Activated CD4-positive, CD25-positive, alpha-beta regulatory T cell treated with anti-CD3 and anti-CD28 coated beads, Interleukin-2, amount 50 U/mL, for 16 hours (primary cell): ENCODE data around the gene SHOC1.
"Not testable (repeated sequence)": the region's sequence is repeated elsewhere in the genome, so short reads cannot be mapped to it uniquely, and the experiment has no call there.

Experiments
- DNase-seq: peaks from one replicate; pipeline ENCODE4 v3.0.0-alpha.2; 2020; ENCODE audit warnings: low read depth, low spot score

Gene SHOC1

DNA sequence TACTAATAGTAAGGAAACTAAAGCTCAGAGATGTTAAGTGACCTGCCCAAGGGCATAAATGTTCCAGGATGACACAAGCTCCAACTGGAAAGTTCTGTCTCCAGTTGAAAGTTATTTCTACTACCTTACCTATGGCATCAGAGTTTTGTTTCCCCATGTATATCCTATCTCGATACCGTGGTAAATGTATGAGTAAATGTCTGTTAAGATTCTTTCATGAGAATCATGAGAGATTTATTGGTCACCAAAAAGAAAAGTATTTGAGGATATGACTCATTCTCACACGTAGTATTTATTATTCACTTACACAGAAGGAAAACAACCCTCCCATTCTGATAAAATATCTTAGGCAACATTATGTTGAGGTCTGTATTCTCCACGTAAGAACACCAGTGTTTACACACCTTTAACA is 11.1 kb upstream of the SHOC1 start:
- DNase-seq: no peak

DNA sequence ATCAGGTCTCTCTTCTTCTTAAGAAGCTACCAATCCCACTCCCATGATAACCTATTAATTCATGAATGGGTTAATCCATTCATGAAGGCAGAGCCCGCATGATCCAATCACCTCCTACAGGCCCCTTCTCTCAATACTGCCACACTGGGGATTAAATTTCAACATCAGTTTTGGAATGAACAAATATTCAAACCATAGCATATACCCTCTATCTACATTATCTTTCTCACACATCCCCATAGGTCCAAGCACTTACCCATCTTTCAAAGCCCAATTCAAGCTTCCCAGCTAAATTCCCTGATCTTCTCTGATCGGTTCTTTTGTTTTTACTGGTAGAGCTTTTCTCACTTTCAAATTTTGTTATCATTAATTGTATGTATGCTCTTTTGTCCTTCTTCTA is 10.5 kb upstream of the SHOC1 start:
- no peak for DNase-seq

DNA sequence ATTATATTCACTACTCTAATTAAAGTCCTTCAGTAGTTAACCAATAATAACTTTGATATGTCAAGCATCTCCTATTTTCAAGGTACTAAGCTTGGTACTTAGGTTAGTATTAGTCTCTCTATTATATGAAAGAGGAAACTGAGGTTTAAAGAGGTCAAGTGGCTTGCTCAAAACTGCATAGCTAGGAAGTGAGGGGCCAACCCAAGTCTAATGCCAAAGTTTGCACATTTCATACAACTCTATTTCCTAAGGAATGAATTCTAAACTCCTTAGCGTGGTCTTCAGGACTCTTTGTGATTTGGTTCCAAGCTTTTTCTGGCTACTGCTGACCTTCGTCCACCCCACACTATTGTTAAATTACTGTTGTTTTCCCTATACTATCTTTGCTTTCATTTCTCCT is 9.9 kb upstream of the SHOC1 start:
- no peak for DNase-seq

DNA sequence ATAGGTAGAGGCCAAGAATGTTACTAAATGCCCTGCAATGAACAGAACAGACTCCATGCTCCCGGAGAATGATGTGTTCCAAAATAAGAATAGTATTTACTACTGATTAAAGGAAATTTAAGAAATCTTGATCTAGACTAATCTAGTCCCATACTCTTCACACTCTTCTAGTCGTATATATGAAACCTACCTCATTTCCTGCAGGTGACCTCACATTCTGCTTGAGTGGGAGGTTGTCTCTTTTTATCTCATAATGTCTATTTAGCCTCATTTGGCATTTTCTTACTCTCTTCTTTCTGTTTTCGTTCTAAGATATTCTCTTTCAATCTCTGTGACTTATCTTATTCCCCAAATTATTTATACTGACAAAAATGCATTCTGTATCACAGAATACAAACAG is 9.2 kb upstream of the SHOC1 start:
- DNase-seq: no peak

DNA sequence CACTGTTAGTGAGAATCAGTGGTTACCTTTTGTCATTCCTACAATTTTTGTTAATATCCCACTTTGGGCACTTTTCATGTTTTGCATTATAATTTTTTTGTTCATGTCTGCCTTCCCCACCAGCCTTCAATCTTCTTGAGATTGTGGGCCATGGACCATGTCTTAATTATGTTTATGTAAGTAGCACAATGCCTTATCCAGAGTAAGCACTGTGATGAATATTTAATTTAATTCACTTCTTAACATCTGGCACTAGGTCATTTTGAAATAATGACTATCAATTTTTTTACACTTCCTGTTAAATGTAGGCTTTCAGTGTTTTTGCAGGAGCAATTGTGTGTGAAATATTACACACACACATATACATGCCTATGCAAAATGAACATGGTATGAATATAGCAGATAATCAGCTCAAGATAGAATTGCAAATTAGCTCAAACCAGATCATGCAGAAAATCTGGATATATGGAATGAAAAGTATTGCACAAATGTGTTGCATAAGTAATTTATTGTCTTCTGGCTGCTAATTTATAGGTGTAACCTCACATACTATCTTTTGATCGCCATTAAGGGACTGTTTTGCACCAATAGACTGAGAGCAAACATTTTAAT is 5.3 kb upstream of the SHOC1 start:
- DNase-seq: no peak

DNA sequence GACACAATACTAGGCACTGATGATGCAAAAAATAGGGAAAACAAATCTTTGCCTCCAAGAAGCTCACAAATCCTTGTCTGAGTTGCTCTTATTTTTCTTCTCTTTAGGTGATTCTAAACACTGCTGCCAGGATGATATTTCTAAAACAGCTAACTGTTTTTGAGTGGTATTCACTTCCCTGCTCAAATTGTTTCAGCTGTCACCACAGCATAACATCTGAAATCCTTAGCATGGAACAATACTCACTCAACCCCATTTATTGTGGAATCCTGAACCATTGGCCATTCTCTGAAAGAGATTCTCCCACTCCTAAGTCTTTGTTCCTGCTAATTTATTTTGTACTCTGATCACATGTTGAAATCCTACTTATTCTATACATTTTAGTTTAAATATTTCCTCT is 4.8 kb upstream of the SHOC1 start:
- DNase-seq: no peak

DNA sequence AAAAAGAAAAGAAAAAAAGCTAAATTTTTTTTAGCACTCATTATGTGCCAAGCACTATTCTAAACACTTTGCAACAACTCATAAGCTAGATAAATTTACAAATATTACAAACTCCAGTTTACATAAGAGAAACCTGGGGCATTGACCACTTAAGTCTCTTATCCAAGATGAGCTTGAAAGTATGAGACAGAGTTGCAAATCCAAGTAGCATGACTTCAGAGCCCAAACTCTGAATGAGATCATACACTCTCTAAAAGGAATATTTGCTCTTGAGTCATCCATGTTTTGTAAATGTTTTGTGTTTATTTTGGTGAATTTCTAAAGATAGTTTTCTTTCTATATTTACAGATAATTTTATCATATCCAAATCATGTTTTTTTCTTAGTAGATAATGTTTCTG is 4.0 kb upstream of the SHOC1 start:
- no peak for DNase-seq

DNA sequence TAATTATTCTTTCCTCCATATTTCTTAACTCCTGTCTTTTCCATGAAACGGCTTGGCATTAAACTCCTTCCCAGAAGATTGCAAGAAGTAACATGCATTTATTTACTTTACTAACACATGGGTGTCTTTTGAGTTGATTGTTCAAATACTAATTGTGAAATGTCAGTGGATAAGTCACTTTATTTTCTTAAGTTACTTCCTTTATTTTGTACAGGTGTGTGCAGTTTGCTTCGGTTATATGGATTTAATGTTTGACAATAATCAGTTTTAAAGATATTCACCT is 761 bp upstream of the SHOC1 start:
- no peak for DNase-seq

DNA sequence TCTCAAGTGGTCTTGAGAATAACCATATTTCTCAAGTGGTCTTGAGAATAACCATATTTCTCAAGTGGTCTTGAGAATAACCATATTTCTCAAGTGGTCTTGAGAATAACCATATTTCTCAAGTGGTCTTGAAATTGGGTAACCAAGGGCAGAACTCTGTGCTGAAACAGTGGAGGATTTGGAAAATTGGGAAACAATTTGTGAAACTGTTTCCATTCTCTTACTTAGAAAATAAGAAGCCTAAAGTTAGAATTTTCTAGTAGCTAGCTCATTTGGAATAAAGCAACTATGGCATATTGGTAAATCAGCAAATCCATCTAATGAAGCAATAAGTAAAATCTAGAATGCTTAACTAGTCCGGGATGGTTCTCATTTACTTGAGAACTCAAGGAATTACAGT is 2.9 kb downstream of the SHOC1 start:
- DNase-seq: not testable (repeated sequence)

DNA sequence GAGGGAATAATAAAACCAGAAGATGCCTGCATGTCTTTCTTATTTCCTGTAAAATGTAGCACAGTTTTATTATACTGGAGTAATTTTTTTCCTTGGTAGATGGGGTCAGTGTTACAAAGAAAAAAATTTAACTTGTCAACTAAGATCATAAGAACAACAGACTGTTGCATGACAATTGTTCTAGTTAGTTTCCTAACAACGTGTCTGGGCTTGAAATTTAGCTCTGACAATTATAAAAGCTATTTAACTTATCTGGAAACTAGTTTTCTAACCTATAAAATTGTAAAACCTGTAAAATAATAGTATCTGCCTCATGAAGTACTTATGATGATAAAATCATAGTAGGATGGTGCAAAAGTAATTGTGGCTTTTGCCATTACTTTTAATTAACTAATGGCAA is 4.9 kb downstream of the SHOC1 start:
- no peak for DNase-seq

DNA sequence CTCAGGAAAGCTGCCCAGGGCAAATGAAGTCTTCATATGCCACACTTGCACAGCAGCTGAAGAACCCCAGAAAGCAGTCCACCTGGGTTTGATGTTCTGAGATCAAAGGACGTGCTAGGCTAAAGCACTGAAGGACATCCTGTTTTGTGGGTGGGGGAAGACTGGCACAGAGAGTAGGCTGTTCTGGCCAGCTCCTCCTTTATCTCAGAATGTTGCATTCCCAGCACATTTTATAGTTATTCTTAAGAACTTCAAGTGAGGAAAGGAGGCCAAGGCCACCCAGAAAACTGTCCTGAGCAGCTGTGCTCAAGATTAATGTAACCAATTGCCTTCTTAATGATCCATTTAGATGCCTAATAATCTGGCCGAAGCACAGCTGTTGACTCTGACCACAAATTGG is 10.9 kb downstream of the SHOC1 start:
- DNase-seq: no peak

DNA sequence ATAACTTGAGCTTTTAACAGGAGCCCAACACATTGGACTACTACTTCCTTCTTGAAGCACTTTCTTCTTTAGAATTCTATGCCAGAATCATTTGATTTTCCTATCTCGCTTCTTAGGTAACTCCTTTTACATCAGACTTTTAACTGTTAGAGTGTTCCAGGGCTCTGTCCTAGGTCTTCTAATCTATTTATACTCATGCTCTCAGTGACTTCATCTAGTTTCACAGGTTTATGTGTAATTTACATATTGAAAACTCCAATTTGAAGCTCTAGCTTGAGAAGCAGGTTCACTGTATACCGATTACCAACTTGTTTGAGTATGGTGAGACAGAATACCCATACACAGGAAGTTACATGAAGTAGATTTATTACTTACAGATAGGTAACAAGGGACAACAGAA is 11.3 kb downstream of the SHOC1 start:
- DNase-seq: no peak

DNA sequence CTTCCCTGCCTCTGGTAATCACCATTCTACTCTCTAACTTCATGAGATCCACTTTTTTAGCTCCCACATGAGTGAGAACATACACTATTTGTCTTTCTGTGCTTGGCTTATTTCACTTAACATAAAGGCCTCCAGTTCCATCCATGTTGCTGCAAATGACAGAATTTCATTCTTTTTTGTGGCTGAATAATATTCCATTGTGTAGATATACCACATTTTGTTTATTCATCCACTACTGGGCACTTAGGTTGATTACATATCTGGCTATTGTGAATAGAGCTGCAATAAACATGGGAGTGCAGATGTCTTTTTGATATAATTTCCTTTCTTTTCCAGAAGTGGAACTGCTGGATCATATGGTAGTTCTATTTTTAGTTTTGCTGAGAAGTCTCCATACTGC is 28.7 kb downstream of the SHOC1 start:
- DNase-seq: no peak

DNA sequence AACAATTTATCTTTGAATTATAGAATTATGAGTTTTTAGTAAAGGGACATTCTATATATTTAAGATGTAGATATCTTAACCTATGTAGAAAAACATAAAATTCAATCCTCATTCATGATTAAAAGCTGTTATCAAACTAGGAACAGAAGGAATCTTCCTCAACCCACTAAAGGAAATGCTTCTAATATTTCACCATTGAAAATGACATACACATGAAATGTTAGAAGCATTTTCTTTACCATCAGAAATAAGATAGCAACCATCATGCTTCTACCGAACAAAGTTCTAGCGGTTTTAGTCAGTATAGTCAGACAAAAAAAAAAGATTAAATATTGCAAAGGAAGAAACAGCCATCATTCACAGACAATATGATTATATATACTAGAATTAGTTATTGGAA is 32.2 kb downstream of the SHOC1 start:
- DNase-seq: no peak

DNA sequence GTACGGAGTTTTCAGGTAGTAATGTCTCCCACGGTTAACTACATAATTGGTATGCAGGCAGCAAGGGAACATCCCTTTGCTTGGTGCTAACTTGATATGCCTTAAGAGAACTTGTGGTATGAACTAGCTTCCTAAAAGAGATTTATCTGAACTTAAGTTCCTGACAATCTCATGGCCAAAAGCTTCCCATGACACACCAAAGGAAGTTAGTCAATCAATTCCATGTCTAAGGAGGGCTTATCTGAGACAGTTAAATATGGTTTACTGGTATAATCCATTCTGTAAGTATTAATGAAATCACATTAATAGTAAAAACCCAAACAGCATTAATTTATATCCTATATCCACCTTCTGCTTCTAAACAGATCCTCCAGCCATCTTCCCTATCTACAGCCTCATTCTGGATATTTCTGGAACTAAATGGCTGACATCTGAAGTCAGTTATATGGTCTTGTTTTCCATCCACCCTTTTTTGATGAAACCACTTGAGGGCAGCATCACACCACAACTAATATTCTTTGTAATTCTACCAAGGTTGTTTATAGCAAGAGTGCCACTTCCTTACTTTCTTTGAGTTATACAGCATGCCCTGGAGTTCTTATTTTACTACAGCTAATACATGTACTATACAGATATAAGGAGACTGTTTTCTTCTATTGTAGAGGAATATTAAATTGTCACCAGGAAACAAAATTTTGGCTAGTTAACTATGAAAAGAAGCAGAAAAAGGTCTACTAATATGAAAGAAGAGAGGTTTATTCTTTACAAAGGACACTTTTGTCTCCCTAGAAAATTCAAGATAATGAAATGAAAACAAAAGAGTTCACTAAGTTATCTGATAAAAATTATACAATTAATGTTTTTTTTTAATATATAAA is 34.7 kb downstream of the SHOC1 start:
- DNase-seq: peak; percentile 13

DNA sequence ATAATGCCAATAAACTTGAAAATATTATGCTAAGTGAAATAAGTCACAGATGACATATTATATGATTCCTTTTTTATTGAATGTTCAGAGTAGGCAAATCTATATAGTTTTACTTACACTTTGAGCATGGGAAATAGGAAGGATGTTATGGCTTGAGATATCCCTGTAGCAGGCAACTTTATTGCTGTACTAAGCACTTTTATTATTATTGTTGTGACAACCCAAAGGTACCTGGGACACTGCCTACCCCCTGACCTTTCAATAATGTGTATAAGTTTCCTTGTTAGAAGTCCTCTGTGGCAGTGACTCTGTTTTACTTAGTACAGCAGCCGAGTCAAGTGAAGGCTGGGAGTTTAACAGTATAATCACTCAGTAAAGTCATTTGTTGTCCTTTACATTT is 39.9 kb downstream of the SHOC1 start:
- no peak for DNase-seq

DNA sequence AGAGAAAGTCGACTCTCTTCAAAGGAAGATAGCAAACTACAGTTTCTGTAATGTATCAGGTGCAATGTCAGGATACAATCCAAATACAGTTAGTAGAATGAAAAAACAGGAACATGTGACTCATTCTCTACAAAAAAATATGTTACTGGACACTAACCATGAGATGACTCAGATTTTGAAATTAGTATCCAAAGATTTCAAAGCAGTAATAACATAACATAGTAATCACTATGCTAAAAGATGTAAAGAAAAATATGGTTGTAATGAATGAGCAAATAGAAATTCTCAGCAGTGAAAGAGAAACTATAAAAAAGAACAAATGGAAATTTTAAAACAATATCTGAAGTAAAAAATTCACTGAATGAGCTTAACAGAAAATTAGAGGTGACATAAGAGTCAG is 42.3 kb downstream of the SHOC1 start:
- DNase-seq: no peak
